ENCODE data around the gene MINDY4.

Gene MINDY4

GRCh38 chr7:30910411-30911073 lies 139.3 kb downstream of the MINDY4 start:
- TF ChIP-seq CTCF (conservative IDR thresholded peaks at IDR 0.05; ENCODE audit: low read length) = no peak
- no peak overlapping the region for H3K4me3 ChIP-seq (ENCODE audit: low read length)
- DNase-seq (ENCODE audit: low read depth) = no peak

- no peak for DNase-seq (ENCODE audit: low read depth)
- H3K4me3 ChIP-seq (ENCODE audit: low read length) = no peak overlapping the region
- no peak for TF ChIP-seq CTCF (conservative IDR thresholded peaks at IDR 0.05; ENCODE audit: low read length)
Observed at GRCh38 chr7:30911133-30911532, 139.9 kb downstream of the MINDY4 start.

GRCh38 chr7:30911561-30911969 lies 140.3 kb downstream of the MINDY4 start, which contains the start of gene AQP1:
Gene AQP1, plus strand, starts transcription at chr7:30911853. Its CDS starts 57 bp downstream, at chr7:30911910.
- TF ChIP-seq CTCF (conservative IDR thresholded peaks at IDR 0.05; ENCODE audit: low read length) = no peak
- DNase-seq (ENCODE audit: low read depth) = peak; percentile 67
- H3K4me3 ChIP-seq (ENCODE audit: low read length) = peak within 1 kb of the TSS; percentile 39

GRCh38 chr7:30912021-30912730 lies 141.0 kb downstream of the MINDY4 start:
- TF ChIP-seq CTCF (conservative IDR thresholded peaks at IDR 0.05; ENCODE audit: low read length) = no peak
- peak overlapping the region; percentile 39 for H3K4me3 ChIP-seq (ENCODE audit: low read length)
- no peak for DNase-seq (ENCODE audit: low read depth)

GRCh38 chr7:30912731-30912985 lies 141.4 kb downstream of the MINDY4 start:
- TF ChIP-seq CTCF (conservative IDR thresholded peaks at IDR 0.05; ENCODE audit: low read length) = no peak
- peak overlapping the region; percentile 39 for H3K4me3 ChIP-seq (ENCODE audit: low read length)
- no peak for DNase-seq (ENCODE audit: low read depth)

- H3K4me3 ChIP-seq (ENCODE audit: low read length) = peak overlapping the region; percentile 39
- DNase-seq (ENCODE audit: low read depth) = peak; percentile 36
- TF ChIP-seq CTCF (conservative IDR thresholded peaks at IDR 0.05; ENCODE audit: low read length) = no peak
Observed at GRCh38 chr7:30912986-30913811, 142.0 kb downstream of the MINDY4 start.
